Testis (tissue), 3 donors: ENCODE results near the gene CPZ. TPM values are rescaled to one million over a fixed set of nuclear protein-coding genes. Genes with fewer than 3 reads are reported as not detected.

Source experiments
- DNase-seq: peaks from one replicate; pipeline ENCODE4 v3.0.0-alpha.2; 2019
- H3K27ac ChIP-seq, 2 donors: fragments of 200-600 bp; sonication (generic); one replicate each; pipeline ENCODE4 v1.5.1; 2019
- H3K27me3 ChIP-seq: fragments of 200-600 bp; sonication (generic); one replicate; pipeline ENCODE4 v1.5.1; 2019
- H3K36me3 ChIP-seq: fragments of 200-600 bp; sonication (generic); one replicate; pipeline ENCODE4 v1.5.1; 2017; ENCODE audit warnings: low read depth; ENCODE audit errors: missing control alignments
- H3K4me1 ChIP-seq: fragments of 200-600 bp; sonication (generic); one replicate; pipeline ENCODE4 v1.5.1; 2019
- H3K4me3 ChIP-seq, 2 donors: fragments of 200-600 bp; sonication (generic); one replicate each; pipeline ENCODE4 v1.5.1; 2017 to 2019
- H3K9me3 ChIP-seq: fragments of 200-600 bp; sonication (generic); one replicate; pipeline ENCODE4 v1.5.1; 2017
- CTCF ChIP-seq, 3 experiments: fragments of 450-650 bp in 2 of 3; fragments of 200-600 bp in 1 of 3; sonication (generic) in 1 of 3; IDR thresholded peaks; one replicate each; pipeline ENCODE4 v1.5.1; 2016 to 2019; ENCODE audit warnings: antibody characterized with exemption in 3 of 3, mild to moderate bottlenecking in 2 of 3, moderate library complexity in 1 of 3
- POLR2A ChIP-seq: fragments of 450-650 bp; IDR thresholded peaks from one replicate; pipeline ENCODE4 v1.6.1; 2017; ENCODE audit warnings: antibody characterized with exemption, mild to moderate bottlenecking, moderate library complexity
- WGBS, 2 donors: methylation state at CpG; one replicate each; pipeline ENCODE4 v1.1.5; 2018; 5-methylcytosine and 5-hydroxymethylcytosine counted together
- intact Hi-C: fragments of 100-400 bp; cut with DNase I; formaldehyde crosslinking; loops from one replicate; pipeline ENCODE4 v1.15.1; 2023; ENCODE audit warnings: low total_unique reads
- polyA plus RNA-seq: library from polyadenylated mRNA; stranded (reverse); fragments of 350-450 nt; fragmentation: Illumina TruSeq; extraction: RNeasy Lipid Tissue Mini Kit (QIAGEN cat#74804); gene quantifications from one replicate; pipeline ENCODE4 v1.2.3, GENCODE V29; 2014; ENCODE audit warnings: low read depth, low replicate concordance; ENCODE audit not compliant: insufficient read depth
- total RNA-seq, 2 donors: library from RNA; depleted of rRNA; stranded (reverse); fragments of >200 nt; gene quantifications; one replicate each; pipeline ENCODE4 v1.2.3, GENCODE V29; 2016

Gene CPZ
- total and polyA plus RNA-seq, 3 donors from 2014 or later: 2.0 to 21.9 (median 10.2) TPM

GRCh38 chr4:8657381-8658088, 65.0 kb downstream of the CPZ start:
- no peak for DNase-seq

GRCh38 chr4:8662776-8663175, 70.2 kb downstream of the CPZ start:
- H3K27ac ChIP-seq: no peak overlapping the region
- DNase-seq: no peak
- no peak for TF ChIP-seq POLR2A
- no peak for TF ChIP-seq CTCF (IDR thresholded peaks at IDR 0.05)
- no peak overlapping the region for H3K4me3 ChIP-seq
- no peaks in the 10 kb centered on the region for H3K9me3 ChIP-seq
- no peaks in the 10 kb centered on the region for H3K36me3 ChIP-seq
- H3K4me1 ChIP-seq: no peaks in the 10 kb centered on the region
- no peaks in the 10 kb centered on the region for H3K27me3 ChIP-seq
- 80 to 86% methylated on average over 5 to 9 of the region's 9 CpGs for WGBS, 2 donors
- intact Hi-C loops: no loop called here

More at GRCh38 chr4:8657381-8658088, 65.0 kb downstream of the CPZ start:
- H3K4me1 ChIP-seq: no peaks in the 10 kb centered on the region
- no peak for TF ChIP-seq CTCF (IDR thresholded peaks at IDR 0.05)
- no peak for TF ChIP-seq POLR2A
- no peaks in the 10 kb centered on the region for H3K27me3 ChIP-seq
- intact Hi-C loops: no loop called here
- H3K9me3 ChIP-seq: no peaks in the 10 kb centered on the region
- no peak overlapping the region for H3K4me3 ChIP-seq
- WGBS, 2 donors: 74 to 79% methylated on average over 6 to 11 of the region's 11 CpGs
- H3K27ac ChIP-seq: no peak overlapping the region
- no peaks in the 10 kb centered on the region for H3K36me3 ChIP-seq

GRCh38 chr4:8664031-8664805, 71.7 kb downstream of the CPZ start:
- WGBS, 2 donors: 66 to 87% methylated on average over 17 to 18 of the region's 18 CpGs
- Histone ChIP-seq H3K27ac (no peak overlapping the region), H3K4me1 (no peaks in the 10 kb centered on the region), H3K36me3 (no peaks in the 10 kb centered on the region), H3K27me3 (no peaks in the 10 kb centered on the region), H3K4me3 (no peak overlapping the region), H3K9me3 (no peaks in the 10 kb centered on the region)
- TF ChIP-seq CTCF (IDR thresholded peaks at IDR 0.05): no peak
- no peak for TF ChIP-seq POLR2A
- DNase-seq: no peak
- intact Hi-C loops: no loop called here

- DNase-seq: no peak
- no peak for TF ChIP-seq POLR2A
- no peak for TF ChIP-seq CTCF (IDR thresholded peaks at IDR 0.05)
- H3K4me3 ChIP-seq: no peak overlapping the region
- no peaks in the 10 kb centered on the region for H3K9me3 ChIP-seq
- intact Hi-C loops: no loop called here
- WGBS, 2 donors: 44 to 54% methylated on average over 8 of the region's 8 CpGs
- no peaks in the 10 kb centered on the region for H3K4me1 ChIP-seq
- H3K27me3 ChIP-seq: no peaks in the 10 kb centered on the region
- no peaks in the 10 kb centered on the region for H3K36me3 ChIP-seq
- H3K27ac ChIP-seq: no peak overlapping the region
Measured at GRCh38 chr4:8664976-8665375, 72.4 kb downstream of the CPZ start.
